K562 (cell line): ENCODE data around the gene HSPB2. TPM values are rescaled to one million over a fixed set of nuclear protein-coding genes. Genes with fewer than 3 reads are reported as not detected.

Experiments
- BCOR ChIP-seq: fragments of 450-650 bp; IDR thresholded peaks from 2 replicates; pipeline ENCODE4 v1.6.1; 2016
- ELK3 ChIP-seq: fragments of 450-650 bp; formaldehyde crosslinking; IDR thresholded peaks from 2 replicates; pipeline ENCODE4 v1.4.0; 2020; ENCODE audit warnings: mild to moderate bottlenecking
- FOS ChIP-seq: IDR thresholded peaks from 3 replicates; pipeline ENCODE4 v1.6.1; 2011; ENCODE audit not compliant: insufficient read length; ENCODE audit errors: extremely low read depth
- HMGXB4 ChIP-seq: sonication (generic); formaldehyde crosslinking; IDR thresholded peaks from 2 replicates; pipeline ENCODE4 v1.8.1; 2023; ENCODE audit warnings: mild to moderate bottlenecking, missing genetic modification reagents
- ID3 ChIP-seq, 2 experiments: fragments of 250-450 bp in 1 of 2; fragments of 450-650 bp in 1 of 2; sonication (Bioruptor Pico) in 1 of 2; IDR thresholded peaks; 2 replicates each; pipeline versions ENCODE4 v1.6.1 to v1.8.0; 2016 to 2021; ENCODE audit warnings: mild to moderate bottlenecking in 2 of 2, moderate library complexity in 2 of 2, missing compliant biosample characterization in 1 of 2, missing genetic modification characterization in 1 of 2
- MAFK ChIP-seq: IDR thresholded peaks from 2 replicates; pipeline ENCODE4 v1.6.1; 2011; ENCODE audit warnings: low read length, improper control_type of control experiment
- MTA2 ChIP-seq: fragments of 450-650 bp; IDR thresholded peaks from 2 replicates; pipeline ENCODE4 v1.6.1; 2016; ENCODE audit warnings: low read depth
- POLR2AphosphoS5 ChIP-seq: IDR thresholded peaks from 2 replicates; pipeline ENCODE4 v1.6.1; 2011; ENCODE audit warnings: mild to moderate bottlenecking, low read depth, low read length, moderate library complexity; ENCODE audit not compliant: control insufficient read depth, insufficient read depth
- PPARD ChIP-seq: fragments of 250-450 bp; sonication (Bioruptor Pico); IDR thresholded peaks from 2 replicates; pipeline ENCODE4 v1.8.0; 2022; ENCODE audit warnings: inconsistent platforms, mild to moderate bottlenecking, moderate library complexity
- PTRF ChIP-seq: fragments of 450-650 bp; IDR thresholded peaks from 2 replicates; pipeline ENCODE4 v1.6.1; 2016; ENCODE audit warnings: mild to moderate bottlenecking, missing genetic modification characterization, missing compliant biosample characterization
- REST ChIP-seq, 2 experiments: fragments of 450-650 bp; formaldehyde crosslinking in 1 of 2; IDR thresholded peaks; 2 replicates each; pipeline versions ENCODE4 v1.4.0 to v1.6.1; 2014 to 2020; ENCODE audit warnings: mild to moderate bottlenecking in 2 of 2, borderline replicate concordance in 1 of 2, low read depth in 1 of 2
- RUNX1 ChIP-seq: sonication (generic); IDR thresholded peaks from 2 replicates; pipeline ENCODE4 v1.6.1; 2016; ENCODE audit warnings: antibody characterized with exemption, low read depth
- WHSC1 ChIP-seq: IDR thresholded peaks from one replicate; pipeline ENCODE4 v1.6.1; 2012; ENCODE audit warnings: low read length, control low read depth, inconsistent platforms
- ZNF217 ChIP-seq: sonication (generic); formaldehyde crosslinking; IDR thresholded peaks from 2 replicates; pipeline ENCODE4 v1.8.0; 2022; ENCODE audit warnings: mild to moderate bottlenecking, missing genetic modification reagents
- polyA plus RNA-seq, 8 experiments: library from polyadenylated mRNA; depleted of rRNA in 4 of 8; stranded (reverse) in 5 of 8; unstranded in 3 of 8; fragments of >200 nt; fragmentation: Nextera tagmentation in 2 of 8; fragmentation: Illumina TruSeq in 1 of 8; extraction: Ambion mirVana in 2 of 8; extraction: Trizol in 1 of 8; gene quantifications; 2 replicates each; pipeline versions ENCODE4 v1.2.1 to v1.2.3, GENCODE V29; 2011 to 2014; ENCODE audit warnings: inconsistent platforms in 1 of 8, missing spikeins in 1 of 8
- total RNA-seq, 7 experiments: library from RNA; depleted of rRNA in 6 of 7; stranded (reverse); fragments of >200 nt in 6 of 7; fragmentation: Illumina TruSeq in 2 of 7; extraction: Trizol in 2 of 7; gene quantifications; 2 replicates each; pipeline versions ENCODE4 v1.2.1 to v1.2.3, GENCODE V29; 2011 to 2021; ENCODE audit warnings: low replicate concordance in 1 of 7

HSPB2 gene
- total and polyA plus RNA-seq, 9 of the 15 experiments (the other 6 are each of a cell fraction or from before 2014, with no cell fraction given) = 0.06 to 0.35 (median 0.11) TPM; not detected in 5

GRCh38 chr11:111870886-111871692, 41.4 kb upstream of the HSPB2 start, which contains the start of gene ALG9 (continued):
- no peak for TF ChIP-seq ID3 (CRISPR knock-in tag; IDR thresholded peaks at IDR 0.05)
- TF ChIP-seq ID3 (tag; IDR thresholded peaks at IDR 0.05) = 0 out of 2 replicates have a peak, but pooled peaks have one; percentile 15
- no peak for TF ChIP-seq BCOR
- TF ChIP-seq MTA2 = no peak
- TF ChIP-seq ELK3 (CRISPR knock-in tag) = no peak
- no peak for TF ChIP-seq FOS
- no peak for TF ChIP-seq RUNX1
- TF ChIP-seq PTRF (tag) = no peak
- TF ChIP-seq MAFK = no peak
- no peak for TF ChIP-seq HMGXB4
- TF ChIP-seq WHSC1 = no peak
- no peak for TF ChIP-seq ZNF217
- peak; percentile 47; the same call in 1 of the 2 replicates for TF ChIP-seq POLR2AphosphoS5
- TF ChIP-seq REST (IDR thresholded peaks at IDR 0.05; ENCODE audit: borderline replicate concordance) = no peak
- TF ChIP-seq REST (CRISPR knock-in tag; IDR thresholded peaks at IDR 0.05; ENCODE audit: low read depth) = no peak
- no peak for TF ChIP-seq PPARD (CRISPR knock-in tag)
